Keratinocyte (primary cell): ENCODE data around the gene TBCA.

ENCODE experiments used
- EZH2 ChIP-seq: IDR thresholded peaks from one replicate; pipeline ENCODE4 v1.6.1; 2012; ENCODE audit warnings: inconsistent platforms, mild to moderate bottlenecking, low read length, moderate library complexity
- TF ChIP-seq, protein P1 (sequence below), 3 experiments: IDR thresholded peaks in 1 of 3; conservative IDR thresholded peaks in 1 of 3; optimal IDR thresholded peaks in 1 of 3; 2 replicates in 2 of 3; 3 replicates in 1 of 3; pipeline versions ENCODE3 to v1.5.1; 2011; ENCODE audit warnings: low read length in 3 of 3, mild to moderate bottlenecking in 3 of 3, moderate library complexity in 2 of 3, control low read depth in 1 of 3, inconsistent platforms in 1 of 3; ENCODE audit not compliant: insufficient read depth in 2 of 3; ENCODE audit errors: extremely low read depth in 1 of 3

DNA sequence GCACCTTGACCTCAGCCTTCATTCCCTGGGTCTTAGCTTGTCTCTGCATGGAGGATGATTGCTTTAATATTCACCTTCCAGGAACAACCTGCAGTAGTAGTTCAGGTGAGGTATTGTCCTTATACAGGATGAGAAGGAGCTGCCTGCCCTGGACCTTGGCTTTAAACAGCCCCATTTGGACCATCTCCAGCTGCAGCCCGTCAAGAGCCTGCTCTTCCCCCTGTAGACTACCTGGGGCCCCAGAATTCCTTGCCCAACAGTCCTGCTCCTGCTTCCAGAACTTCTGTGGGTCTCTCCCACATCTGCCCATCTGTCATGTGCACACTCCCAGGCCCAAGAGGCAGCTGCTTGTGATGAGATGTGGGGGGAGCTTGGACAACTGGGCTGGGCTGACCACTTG is 125.5 kb downstream of the TBCA start:
- TF ChIP-seq, protein P1, sequence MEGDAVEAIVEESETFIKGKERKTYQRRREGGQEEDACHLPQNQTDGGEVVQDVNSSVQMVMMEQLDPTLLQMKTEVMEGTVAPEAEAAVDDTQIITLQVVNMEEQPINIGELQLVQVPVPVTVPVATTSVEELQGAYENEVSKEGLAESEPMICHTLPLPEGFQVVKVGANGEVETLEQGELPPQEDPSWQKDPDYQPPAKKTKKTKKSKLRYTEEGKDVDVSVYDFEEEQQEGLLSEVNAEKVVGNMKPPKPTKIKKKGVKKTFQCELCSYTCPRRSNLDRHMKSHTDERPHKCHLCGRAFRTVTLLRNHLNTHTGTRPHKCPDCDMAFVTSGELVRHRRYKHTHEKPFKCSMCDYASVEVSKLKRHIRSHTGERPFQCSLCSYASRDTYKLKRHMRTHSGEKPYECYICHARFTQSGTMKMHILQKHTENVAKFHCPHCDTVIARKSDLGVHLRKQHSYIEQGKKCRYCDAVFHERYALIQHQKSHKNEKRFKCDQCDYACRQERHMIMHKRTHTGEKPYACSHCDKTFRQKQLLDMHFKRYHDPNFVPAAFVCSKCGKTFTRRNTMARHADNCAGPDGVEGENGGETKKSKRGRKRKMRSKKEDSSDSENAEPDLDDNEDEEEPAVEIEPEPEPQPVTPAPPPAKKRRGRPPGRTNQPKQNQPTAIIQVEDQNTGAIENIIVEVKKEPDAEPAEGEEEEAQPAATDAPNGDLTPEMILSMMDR (optimal IDR thresholded peaks at IDR 0.05 in 1 of 3, IDR thresholded peaks at IDR 0.05 in 1 of 3, conservative IDR thresholded peaks at IDR 0.05 in 1 of 3; ENCODE audit: extremely low read depth in 1 of 3, insufficient read depth in 2 of 3, low read length in 3 of 3): no peak
- TF ChIP-seq EZH2: no peak
